HL-60/S4 (cell line): Measurements from ENCODE around the gene P2RY8.
"Not testable (repeated sequence)": the region's sequence is repeated elsewhere in the genome, so short reads cannot be mapped to it uniquely, and the experiment has no call there.

Experiments
- in situ Hi-C: fragments of 300-500 bp; cut with MboI; formaldehyde crosslinking; loops from 2 replicates; pipeline ENCODE4 v1.14.3; 2022; ENCODE audit warnings: low sequenced_read_pairs

Gene P2RY8

GRCh38 chrX:1546691-1547251, 9.8 kb upstream of the P2RY8 start:
- in situ Hi-C loops: no loop called here

GRCh38 chrX:1545776-1546408, 8.9 kb upstream of the P2RY8 start:
- in situ Hi-C loops: no loop called here

GRCh38 chrX:1542994-1543725, 6.2 kb upstream of the P2RY8 start:
- in situ Hi-C loops: no loop called here

- in situ Hi-C loops: not testable (repeated sequence)
These were observed 2.2 kb upstream of the P2RY8 start for GRCh38 chrX:1539146-1539545.

- in situ Hi-C loops: not testable (repeated sequence)
These were observed 718 bp upstream of the P2RY8 start for GRCh38 chrX:1537716-1538090.

GRCh38 chrX:1536712-1537030, 314 bp downstream of the P2RY8 start:
- in situ Hi-C loops: no loop called here

- in situ Hi-C loops: no loop called here
These were observed 1.5 kb downstream of the P2RY8 start for GRCh38 chrX:1535241-1536041.

- in situ Hi-C loops: no loop called here
These were observed 2.5 kb downstream of the P2RY8 start for GRCh38 chrX:1534301-1535168.

- in situ Hi-C loops: no loop called here
These were observed 3.9 kb downstream of the P2RY8 start for GRCh38 chrX:1533058-1533457.

GRCh38 chrX:1531096-1531890, 5.7 kb downstream of the P2RY8 start:
- in situ Hi-C loops: no loop called here

- in situ Hi-C loops: no loop called here
These were observed 7.2 kb downstream of the P2RY8 start for GRCh38 chrX:1529756-1530155.

GRCh38 chrX:1529328-1529727, 7.7 kb downstream of the P2RY8 start:
- in situ Hi-C loops: no loop called here

- in situ Hi-C loops: no loop called here
These were observed 8.1 kb downstream of the P2RY8 start for GRCh38 chrX:1528884-1529203.

- in situ Hi-C loops: no loop called here
These were observed 8.7 kb downstream of the P2RY8 start for GRCh38 chrX:1528186-1528883.

GRCh38 chrX:1527457-1527856, 9.5 kb downstream of the P2RY8 start:
- in situ Hi-C loops: no loop called here

- in situ Hi-C loops: no loop called here
These were observed 10.4 kb downstream of the P2RY8 start for GRCh38 chrX:1526565-1526964.

- in situ Hi-C loops: no loop called here
These were observed 11.2 kb downstream of the P2RY8 start for GRCh38 chrX:1525583-1526355.

GRCh38 chrX:1524874-1525582, 12.0 kb downstream of the P2RY8 start:
- in situ Hi-C loops: no loop called here
